Loucy (cell line): Measurements from ENCODE around the gene ATP6V0A4.

Experiments used
- H2AFZ ChIP-seq: fragments of 200-600 bp; sonication (generic); 2 replicates; pipeline ENCODE4 v1.6.0; 2016; ENCODE audit warnings: antibody characterized with exemption, mild to moderate bottlenecking, low read length, moderate library complexity
- H3F3A ChIP-seq: fragments of 200-600 bp; 2 replicates; pipeline ENCODE4 v1.6.0; 2016; ENCODE audit warnings: antibody characterized with exemption, low read depth, mild to moderate bottlenecking
- H3K27me3 ChIP-seq: fragments of 200-600 bp; sonication (generic); 2 replicates; pipeline ENCODE4 v1.6.1; 2014; ENCODE audit warnings: low read length, mild to moderate bottlenecking; ENCODE audit not compliant: insufficient read depth, poor library complexity, severe bottlenecking
- H3K36me3 ChIP-seq: fragments of 200-600 bp; sonication (generic); 2 replicates; pipeline ENCODE4 v1.6.1; 2016; ENCODE audit warnings: low read length; ENCODE audit not compliant: insufficient read depth
- H3K4me1 ChIP-seq: fragments of 200-600 bp; sonication (generic); 2 replicates; pipeline ENCODE4 v1.5.1; 2014; ENCODE audit warnings: low read length, mild to moderate bottlenecking; ENCODE audit not compliant: insufficient read depth, poor library complexity, severe bottlenecking
- H3K4me2 ChIP-seq: fragments of 200-600 bp; sonication (generic); 2 replicates; pipeline ENCODE4 v1.6.0; 2014; ENCODE audit warnings: antibody characterized with exemption, low read length, low read depth, mild to moderate bottlenecking; ENCODE audit not compliant: poor library complexity, severe bottlenecking
- H3K4me3 ChIP-seq: fragments of 200-600 bp; sonication (generic); 2 replicates; pipeline ENCODE4 v1.5.1; 2014; ENCODE audit warnings: low read length, mild to moderate bottlenecking, mixed read lengths; ENCODE audit not compliant: poor library complexity, severe bottlenecking
- H3K79me2 ChIP-seq: fragments of 200-600 bp; sonication (generic); 2 replicates; pipeline ENCODE4 v1.6.1; 2014; ENCODE audit warnings: low read length; ENCODE audit not compliant: insufficient read depth
- H3K9ac ChIP-seq: fragments of 200-600 bp; sonication (generic); 2 replicates; pipeline ENCODE4 v1.6.0; 2014; ENCODE audit warnings: mild to moderate bottlenecking, low read depth, low read length, moderate library complexity; ENCODE audit not compliant: poor library complexity, severe bottlenecking
- H3K9me2 ChIP-seq: fragments of 200-600 bp; sonication (generic); replicated peaks from 2 replicates; pipeline ENCODE4 v1.6.1; 2016; ENCODE audit warnings: low read depth, low read length, mixed read lengths
- H3K9me3 ChIP-seq: fragments of 200-600 bp; sonication (generic); 2 replicates; pipeline ENCODE4 v1.6.1; 2014; ENCODE audit warnings: mild to moderate bottlenecking, antibody characterized with exemption, low read length, low read depth; ENCODE audit not compliant: insufficient read depth
- H4K20me1 ChIP-seq: fragments of 200-600 bp; sonication (generic); 2 replicates; pipeline ENCODE4 v1.6.0; 2014; ENCODE audit warnings: antibody characterized with exemption, low read length, mild to moderate bottlenecking; ENCODE audit not compliant: insufficient read depth, poor library complexity, severe bottlenecking
- EZH2phosphoT487 ChIP-seq: fragments of 200-600 bp; IDR thresholded peaks from 2 replicates; pipeline ENCODE4 v1.6.1; 2018; ENCODE audit warnings: antibody characterized with exemption, mild to moderate bottlenecking, moderate library complexity, borderline replicate concordance
- TF ChIP-seq, protein P1 (sequence below): fragments of 200-600 bp; sonication (generic); conservative IDR thresholded peaks from 2 replicates; pipeline ENCODE4 v1.5.1; 2014; ENCODE audit warnings: mild to moderate bottlenecking, antibody characterized with exemption, low read length

ATP6V0A4 gene

DNA sequence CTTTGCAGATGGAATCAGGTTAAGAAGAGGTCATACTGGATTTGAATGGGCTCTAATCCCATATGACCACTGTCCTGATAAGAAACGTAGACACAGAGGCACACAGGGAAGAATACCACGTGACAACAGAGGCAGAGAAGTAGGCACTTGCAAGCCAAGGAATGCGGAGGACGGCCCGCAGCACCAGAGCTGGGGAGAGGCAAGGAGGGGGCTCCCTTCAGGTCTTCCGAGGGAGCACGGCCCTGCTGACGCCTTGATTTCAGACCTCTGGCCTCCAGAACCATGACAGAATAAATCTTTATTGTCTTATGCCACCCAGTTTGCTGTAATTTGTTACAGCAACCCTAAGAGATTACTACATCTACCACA is 44.9 kb downstream of the ATP6V0A4 start:
- Histone ChIP-seq H3K27me3 (no peaks in the 10 kb centered on the region), H3K4me3 (peak overlapping the region; percentile 34), H3K9ac (peak overlapping the region; percentile 57), H3K4me2 (peak overlapping the region; percentile 64), H3F3A (peaks cover 3% of the 10 kb centered on the region; the same call in 1 of the 2 replicates), H3K9me2 (no peaks in the 10 kb centered on the region), H3K4me1 (peaks cover 71% of the 10 kb centered on the region), H3K9me3 (no peaks in the 10 kb centered on the region), H3K36me3 (no peaks in the 10 kb centered on the region), H2AFZ (no peak overlapping the region), H3K79me2 (no peaks in the 10 kb centered on the region), H4K20me1 (no peaks in the 10 kb centered on the region)
- TF ChIP-seq, protein P1, sequence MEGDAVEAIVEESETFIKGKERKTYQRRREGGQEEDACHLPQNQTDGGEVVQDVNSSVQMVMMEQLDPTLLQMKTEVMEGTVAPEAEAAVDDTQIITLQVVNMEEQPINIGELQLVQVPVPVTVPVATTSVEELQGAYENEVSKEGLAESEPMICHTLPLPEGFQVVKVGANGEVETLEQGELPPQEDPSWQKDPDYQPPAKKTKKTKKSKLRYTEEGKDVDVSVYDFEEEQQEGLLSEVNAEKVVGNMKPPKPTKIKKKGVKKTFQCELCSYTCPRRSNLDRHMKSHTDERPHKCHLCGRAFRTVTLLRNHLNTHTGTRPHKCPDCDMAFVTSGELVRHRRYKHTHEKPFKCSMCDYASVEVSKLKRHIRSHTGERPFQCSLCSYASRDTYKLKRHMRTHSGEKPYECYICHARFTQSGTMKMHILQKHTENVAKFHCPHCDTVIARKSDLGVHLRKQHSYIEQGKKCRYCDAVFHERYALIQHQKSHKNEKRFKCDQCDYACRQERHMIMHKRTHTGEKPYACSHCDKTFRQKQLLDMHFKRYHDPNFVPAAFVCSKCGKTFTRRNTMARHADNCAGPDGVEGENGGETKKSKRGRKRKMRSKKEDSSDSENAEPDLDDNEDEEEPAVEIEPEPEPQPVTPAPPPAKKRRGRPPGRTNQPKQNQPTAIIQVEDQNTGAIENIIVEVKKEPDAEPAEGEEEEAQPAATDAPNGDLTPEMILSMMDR: no peak
- no peak for TF ChIP-seq EZH2phosphoT487

DNA sequence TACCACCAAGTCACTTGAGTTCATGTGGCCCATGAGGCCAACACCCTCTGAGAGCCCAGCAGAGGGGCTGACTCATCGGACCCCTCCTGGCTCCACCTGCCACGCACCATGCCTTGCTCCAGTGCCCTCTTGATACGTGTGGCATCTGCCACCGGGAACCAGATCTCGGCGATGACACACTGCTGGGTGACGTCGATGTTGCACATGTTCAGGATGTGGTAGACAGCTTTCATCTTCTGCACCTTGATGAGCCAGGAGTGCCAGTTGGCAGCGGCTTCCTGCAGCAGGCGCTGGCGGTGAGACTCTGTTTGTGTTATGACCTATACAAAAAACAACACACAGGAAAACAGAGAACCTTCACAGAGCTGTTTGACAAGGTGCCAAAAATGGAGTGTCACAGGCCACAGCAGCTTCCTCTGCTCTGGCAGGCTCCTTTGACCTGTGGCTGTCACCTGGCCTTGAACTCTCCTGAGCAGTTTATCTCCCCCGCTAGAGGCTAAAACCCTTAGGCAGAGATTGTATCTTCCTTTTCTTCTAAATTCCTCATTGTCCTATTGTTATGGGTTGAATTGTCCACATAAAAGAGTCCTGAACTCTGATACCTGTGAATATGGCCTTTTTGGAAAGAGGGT is 45.4 kb downstream of the ATP6V0A4 start:
- H3K36me3 ChIP-seq: no peaks in the 10 kb centered on the region
- H3K27me3 ChIP-seq: no peaks in the 10 kb centered on the region
- no peaks in the 10 kb centered on the region for H3K9me3 ChIP-seq
- no peak for TF ChIP-seq EZH2phosphoT487
- TF ChIP-seq, protein P1: no peak
- H2AFZ ChIP-seq: no peak overlapping the region; the same call in 1 of the 2 replicates
- H3K4me3 ChIP-seq: peak overlapping the region; percentile 34
- no peaks in the 10 kb centered on the region for H4K20me1 ChIP-seq
- peak overlapping the region; percentile 57 for H3K9ac ChIP-seq
- H3K79me2 ChIP-seq: no peaks in the 10 kb centered on the region
- peaks cover 3% of the 10 kb centered on the region; the same call in 1 of the 2 replicates for H3F3A ChIP-seq
- H3K9me2 ChIP-seq: no peaks in the 10 kb centered on the region
- peak overlapping the region; percentile 64 for H3K4me2 ChIP-seq
- peaks cover 71% of the 10 kb centered on the region for H3K4me1 ChIP-seq

DNA sequence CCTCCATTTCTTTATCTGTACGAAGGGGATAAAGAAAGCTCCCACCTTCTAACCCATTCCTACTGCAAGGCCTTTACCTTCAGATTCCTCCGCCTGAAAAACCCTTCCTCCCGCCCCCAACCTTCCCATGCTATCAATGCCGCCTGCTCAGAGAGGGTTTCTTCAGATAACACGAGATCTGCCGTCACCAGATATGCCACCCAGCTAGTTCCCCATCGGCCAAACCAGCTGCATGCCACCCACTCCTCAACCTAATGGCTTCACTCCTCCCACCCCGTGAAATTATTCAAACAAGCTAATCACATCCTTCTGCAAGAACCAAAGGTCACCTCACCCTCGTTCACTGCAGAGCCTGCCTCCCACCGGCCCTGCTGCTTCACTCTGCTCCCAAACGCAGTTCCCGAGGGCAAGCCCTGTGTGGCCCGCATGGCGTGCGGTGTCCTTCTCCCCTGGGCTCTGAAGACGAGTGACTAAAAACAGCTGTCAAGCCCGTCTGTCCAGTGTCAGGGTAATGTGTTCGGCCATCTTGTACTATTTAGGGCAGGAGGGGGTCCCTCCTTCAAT is 47.0 kb downstream of the ATP6V0A4 start:
- no peaks in the 10 kb centered on the region for H4K20me1 ChIP-seq
- no peaks in the 10 kb centered on the region for H3K36me3 ChIP-seq
- H3K4me2 ChIP-seq: no peak overlapping the region
- H3K27me3 ChIP-seq: no peaks in the 10 kb centered on the region
- H3K4me3 ChIP-seq: no peak overlapping the region
- no peak overlapping the region for H2AFZ ChIP-seq
- H3K79me2 ChIP-seq: no peaks in the 10 kb centered on the region
- peaks cover 3% of the 10 kb centered on the region; the same call in 1 of the 2 replicates for H3F3A ChIP-seq
- no peak for TF ChIP-seq EZH2phosphoT487
- TF ChIP-seq, protein P1: no peak
- no peaks in the 10 kb centered on the region for H3K9me2 ChIP-seq
- peaks cover 62% of the 10 kb centered on the region for H3K4me1 ChIP-seq
- H3K9ac ChIP-seq: no peak overlapping the region
- H3K9me3 ChIP-seq: no peaks in the 10 kb centered on the region
